HuH-7 (cell line): ENCODE results near the gene CIDEA.
"Not testable (repeated sequence)": the region's sequence is repeated elsewhere in the genome, so short reads cannot be mapped to it uniquely, and the experiment has no call there.

Experiments used
- DNase-seq: peaks from one replicate; pipeline ENCODE4 v3.0.0; 2011; ENCODE audit warnings: low spot score

Gene CIDEA

DNA sequence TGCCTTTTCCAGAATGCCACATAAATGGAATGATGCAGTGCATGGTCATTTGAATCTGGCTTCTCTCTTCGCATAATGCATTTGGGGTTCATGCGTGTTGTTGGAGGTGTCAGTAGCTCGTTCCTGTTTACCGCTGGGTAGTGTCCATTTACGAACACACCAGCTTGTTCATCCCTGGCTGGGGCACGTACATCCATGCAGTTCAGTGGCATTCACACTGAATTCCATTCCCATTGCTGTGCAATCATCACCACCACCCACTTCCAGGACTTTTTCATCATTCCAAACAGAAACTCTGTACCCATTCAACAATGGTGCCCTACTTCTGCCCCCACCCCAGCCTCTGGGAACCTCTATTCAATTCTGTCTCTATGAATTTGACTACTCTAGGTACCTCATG, 14.7 kb upstream of the CIDEA start:
- no peak for DNase-seq

DNA sequence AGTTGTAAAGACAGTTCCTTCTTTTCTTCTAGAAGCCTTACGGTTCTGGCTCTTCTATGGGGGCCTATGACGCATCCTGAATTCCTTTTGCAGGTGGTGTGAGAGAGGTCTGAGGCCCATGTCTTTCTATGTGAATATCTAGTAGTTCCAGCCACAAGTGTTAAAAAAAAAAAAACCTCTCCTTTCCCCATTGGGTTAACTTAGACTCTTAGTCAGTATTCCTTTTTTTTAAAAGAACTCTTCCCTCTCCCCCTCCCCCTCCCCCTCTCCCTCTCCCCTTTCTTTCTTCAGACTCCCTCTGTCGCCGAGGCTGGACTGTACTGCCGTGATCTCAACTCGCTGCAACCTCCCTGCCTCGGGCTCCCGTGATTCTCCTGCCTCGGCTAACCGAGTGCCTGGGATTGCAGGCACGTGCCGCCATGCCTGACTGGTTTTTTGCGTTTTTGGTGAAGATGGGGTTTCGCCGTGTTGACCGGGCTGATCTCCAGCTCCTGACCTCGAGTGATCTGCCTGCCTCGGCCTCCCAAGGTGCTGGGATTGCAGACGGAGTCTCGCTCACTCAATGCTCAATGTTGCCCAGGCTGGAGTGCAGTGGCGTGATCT, 11.4 kb upstream of the CIDEA start:
- DNase-seq: no peak

DNA sequence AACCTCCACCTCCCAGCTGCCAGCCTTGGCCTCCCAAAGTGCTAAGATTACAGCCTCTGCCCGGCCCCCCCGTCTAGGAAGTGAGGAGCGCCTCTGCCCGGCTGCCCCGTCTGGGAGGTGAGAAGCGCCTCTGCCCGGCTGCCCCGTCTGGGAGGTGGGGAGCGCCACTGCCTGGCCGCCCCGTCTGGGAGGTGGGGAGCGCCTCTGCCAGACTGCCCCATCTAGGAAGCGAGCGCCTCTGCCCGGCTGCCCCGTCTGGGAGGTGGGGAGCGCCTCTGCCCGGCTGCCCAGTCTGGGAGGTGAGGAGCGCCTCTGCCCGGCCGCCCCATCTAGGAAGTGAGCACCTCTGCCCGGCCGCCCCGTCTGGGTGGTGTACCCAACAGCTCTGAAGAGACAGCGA, 10.9 kb upstream of the CIDEA start:
- not testable (repeated sequence) for DNase-seq

DNA sequence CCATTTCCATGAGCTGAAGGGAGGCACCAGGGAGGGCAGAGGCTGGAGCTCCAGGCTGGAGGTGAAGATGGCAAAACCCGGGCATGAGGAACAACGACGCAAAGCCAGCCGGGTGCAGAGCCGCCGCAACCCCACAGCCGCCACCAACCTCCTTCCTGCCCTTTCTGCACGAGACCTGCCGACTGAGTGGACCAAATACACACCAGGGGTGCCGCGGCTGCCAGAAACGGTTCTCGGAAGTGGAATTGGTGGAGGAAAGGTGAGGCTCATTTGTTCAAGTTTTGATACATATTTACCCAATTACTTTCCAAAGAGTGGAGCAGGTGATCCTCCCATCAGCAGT, 8.4 kb upstream of the CIDEA start:
- DNase-seq: no peak

DNA sequence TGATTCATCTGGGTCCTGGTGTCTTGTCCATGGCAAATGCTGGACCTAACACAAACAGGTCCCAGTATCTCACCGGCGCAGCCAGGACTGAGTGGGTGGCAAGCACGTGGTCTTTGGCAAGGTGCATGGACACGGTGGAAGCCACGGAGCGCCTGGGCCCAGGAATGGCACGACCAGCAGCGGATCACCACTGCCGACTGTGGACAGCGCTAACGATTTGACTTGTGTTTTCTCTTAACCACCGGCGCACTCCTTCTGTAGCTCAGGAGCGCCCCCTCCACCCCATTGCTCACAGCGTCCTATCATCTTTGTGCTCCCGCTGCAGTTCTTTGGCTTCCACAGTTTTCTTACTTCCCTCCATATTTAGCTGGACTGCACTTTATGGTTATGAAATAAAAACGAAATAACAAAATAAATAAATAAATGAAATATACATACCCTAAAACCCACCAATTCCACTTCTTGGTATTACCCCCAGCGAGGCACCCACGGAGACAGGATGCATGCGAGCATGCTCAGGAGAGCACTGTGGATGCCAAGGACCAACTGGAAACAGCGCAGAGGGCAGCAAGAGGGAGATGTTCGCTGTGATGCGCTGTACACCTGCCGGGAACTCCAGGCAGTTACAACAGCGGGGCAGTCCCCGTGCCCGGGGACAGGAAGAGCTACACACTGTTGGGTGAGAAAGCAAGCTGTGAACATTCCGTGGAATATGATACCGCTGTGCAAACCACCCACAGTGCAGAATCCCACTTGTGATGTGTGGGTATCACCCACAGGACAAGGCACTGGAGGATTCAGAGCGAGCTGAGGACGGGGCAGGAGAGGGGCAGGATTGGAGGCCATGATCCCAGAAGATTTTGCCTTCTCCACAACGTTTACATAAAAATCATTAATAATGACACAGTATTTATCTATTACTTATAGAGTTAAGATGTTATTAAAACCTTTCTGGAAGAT, 7.0 kb upstream of the CIDEA start:
- peak; percentile 93 for DNase-seq

DNA sequence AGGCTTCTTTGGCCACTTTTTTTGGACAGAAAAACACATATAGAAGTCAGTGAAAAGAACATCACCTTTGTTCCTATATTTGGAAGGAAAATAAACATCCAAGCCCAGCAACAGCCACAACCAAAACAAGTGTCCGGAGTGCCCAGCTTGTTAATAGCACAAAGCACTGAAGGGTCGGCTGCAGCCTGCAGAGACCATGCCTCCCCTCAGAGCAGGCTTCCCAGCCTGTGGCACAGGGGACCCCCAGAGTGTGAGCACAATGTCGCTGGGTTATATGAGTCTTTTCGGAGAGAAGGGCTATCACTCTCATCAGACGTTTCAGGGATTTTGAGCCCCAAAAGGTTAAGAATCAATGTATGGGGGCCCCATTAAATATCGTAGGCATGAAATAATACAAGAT, 6.2 kb upstream of the CIDEA start:
- no peak for DNase-seq

DNA sequence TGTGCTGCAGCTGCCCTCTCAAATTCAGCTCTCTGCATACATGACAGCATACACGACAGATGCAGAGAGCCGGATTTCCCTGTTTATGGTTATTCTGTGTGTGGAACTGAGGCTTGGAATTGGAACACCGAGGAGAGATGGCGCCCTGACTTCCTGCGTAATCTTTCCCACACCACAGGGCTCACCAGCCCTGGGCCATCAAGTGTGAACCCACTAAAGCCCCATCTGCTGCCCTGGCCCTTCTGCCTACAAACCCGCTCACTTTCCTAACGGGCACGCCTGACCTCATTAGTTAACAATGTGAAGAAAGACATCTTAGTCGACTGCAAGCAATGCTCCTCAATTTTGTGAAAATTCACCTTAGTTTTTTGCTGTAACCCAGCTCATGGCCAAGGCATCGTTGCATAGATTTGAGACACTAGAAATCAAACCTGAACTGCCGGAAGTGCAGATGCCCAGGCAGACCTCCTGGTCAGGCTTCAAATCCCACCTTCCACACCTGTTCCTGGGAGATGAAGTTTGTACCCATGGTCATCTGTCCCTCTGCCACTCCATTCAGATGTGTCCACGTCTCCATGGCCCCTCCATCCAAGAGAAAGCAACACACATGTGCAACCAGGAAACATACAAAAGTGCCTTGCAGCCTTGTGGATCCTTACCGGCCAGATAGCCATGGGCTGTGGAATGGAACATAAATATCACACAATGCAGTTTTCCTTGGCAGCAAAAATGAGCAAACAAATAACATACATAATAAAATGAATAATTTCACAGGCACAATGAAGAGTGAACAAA, 5.0 kb upstream of the CIDEA start:
- no peak for DNase-seq

DNA sequence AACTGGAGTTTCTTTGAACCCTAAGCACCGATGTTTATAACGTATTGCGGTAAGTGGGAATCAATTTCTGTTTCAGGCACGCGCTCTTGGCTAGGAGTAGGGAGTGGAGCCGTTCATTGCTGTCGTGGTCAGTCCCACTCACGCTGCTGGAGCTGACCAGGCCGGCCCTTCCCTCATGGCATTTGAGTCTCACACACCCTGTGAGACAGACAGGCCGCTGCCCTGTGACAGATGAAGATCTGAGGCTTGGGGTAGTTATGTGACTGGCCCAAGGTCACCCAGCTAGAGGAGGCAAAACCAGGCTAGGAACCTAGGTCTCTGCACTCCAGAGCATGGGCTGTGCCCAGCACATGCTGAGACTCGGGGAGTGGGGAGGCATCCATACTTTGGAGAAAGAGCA, 2.9 kb upstream of the CIDEA start:
- no peak for DNase-seq

DNA sequence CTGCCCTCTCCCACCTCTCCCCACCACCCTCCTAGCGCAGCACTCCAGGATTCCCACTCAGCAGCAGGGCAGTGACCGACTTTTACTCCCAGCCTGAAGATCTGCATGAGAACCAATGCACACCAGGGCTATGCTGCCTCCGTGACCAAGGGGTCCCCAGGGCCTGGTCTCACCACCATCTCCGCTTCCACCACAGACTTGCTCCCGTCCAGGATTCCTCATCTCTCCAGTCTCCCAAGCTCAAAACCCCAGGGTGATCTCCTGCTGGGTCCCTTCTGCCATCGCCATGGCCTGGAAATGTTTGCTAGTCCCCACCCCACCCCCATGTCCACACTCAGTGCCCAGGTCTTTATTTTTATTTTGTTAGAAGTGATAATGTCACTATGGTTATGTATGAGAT, 2.1 kb upstream of the CIDEA start:
- no peak for DNase-seq

DNA sequence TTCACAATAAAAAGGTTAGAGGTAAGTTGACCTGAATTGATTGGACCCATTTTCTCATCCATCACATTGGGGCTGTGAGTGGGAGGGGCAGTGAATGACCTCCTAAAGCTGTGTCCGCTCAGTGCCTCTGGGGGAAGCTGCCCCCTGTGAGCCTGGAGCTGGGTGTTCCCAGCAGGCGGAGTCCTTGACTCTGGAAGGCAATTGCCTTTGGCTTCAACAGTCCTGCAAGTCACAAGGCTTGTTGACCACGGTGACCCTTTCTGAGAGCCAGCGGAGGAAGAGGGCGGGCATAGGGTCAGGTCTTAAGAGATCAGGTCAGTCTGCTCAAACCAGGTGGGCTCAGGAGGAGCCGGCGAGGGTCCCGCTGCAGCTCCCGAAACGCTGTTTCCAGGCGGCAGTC, 1.1 kb upstream of the CIDEA start:
- no peak for DNase-seq

DNA sequence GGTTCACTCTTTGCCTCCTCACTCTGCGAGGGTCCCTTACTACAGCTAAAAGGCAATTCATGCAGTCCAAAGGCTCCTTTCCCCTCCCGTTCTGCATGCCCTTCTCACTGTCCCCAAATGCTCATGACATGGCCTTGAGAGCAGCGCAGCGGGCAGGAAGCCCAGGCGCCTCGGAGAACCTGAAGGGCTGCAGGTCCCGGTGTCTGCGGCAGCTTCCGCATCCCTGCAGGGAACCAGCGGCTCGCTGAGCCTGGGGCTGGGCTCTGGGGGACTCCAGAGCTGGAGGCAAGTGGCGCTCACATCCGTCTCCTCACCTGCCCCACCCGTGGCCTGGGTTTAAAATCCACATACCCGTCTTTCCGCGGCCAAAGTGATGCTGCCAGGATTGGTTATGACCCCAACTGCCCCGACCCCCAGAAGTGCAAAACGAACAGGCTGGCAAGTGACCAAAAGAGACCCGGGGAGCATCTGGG, 462 bp upstream of the CIDEA start:
- DNase-seq: no peak

DNA sequence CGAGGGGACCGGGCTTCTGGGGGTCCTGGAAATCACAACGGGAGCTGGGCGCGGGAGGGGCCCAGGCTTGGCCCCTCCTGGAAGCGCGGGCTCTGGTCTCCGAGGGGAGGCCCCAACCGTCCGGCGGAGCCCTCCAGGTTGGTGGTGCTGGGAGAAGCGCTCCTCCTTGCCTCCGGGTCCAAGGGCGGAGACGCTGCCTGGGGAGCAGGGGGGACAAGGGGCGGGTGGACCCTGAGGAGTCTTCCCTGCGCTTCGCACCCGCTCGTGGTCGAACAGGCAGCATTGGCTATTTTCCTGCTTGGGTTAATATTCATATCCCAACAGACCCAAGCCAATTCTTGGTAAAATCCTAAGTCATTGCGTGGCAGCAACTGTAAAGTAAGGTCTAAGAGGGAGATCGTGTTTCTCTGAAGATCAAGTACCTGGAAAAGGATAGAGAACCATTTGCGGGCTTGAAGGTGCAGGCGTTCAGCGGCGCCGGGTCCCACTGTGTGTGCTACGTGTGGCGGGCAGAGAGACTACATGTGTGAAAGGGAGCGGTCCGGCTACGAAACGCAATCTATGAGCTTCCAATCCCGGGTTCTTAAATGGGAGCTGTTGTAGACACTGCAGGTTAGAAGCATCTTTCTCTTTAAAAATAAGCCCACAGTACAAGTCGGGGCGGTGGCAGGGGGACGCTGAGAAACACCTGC, 805 bp downstream of the CIDEA start:
- no peak for DNase-seq

DNA sequence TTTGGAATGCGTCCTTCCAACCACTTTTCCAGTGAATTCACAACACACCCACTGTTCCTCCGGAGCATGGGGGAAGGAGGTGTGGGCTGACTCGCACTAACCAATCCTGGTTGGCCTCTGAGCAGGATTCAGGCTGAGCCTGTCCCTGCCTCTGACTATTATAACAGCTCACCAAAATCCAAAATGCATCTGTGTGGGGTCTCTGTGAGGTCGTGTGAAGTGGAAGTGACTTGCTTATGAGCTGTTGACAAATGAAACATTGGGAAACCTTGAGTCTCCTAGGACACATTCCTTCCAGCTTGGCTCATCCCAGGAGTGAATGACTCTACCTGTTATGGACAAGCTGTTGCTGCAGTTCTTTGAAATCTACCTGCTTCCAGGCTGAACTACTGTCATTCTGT, 1.5 kb downstream of the CIDEA start:
- no peak for DNase-seq

DNA sequence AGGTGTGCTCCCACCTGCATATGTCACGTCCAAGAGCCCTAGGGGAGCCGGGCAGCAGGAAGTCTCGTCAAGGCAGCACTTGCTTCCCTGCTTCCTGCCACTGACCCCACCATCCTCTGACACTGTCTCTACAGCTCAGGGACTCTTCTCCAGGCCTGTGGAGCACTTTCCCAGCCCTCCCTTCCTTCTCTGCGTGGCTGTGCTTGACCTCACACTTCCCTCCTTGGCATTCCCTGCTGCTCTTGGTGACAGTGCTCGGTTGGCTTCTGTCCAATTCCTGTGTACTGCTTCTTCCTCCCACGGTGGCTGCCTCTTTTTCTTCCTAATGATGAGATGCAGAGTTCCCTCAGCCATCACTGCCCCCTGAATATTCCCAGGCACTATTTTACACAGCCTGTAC, 2.8 kb downstream of the CIDEA start:
- DNase-seq: no peak

DNA sequence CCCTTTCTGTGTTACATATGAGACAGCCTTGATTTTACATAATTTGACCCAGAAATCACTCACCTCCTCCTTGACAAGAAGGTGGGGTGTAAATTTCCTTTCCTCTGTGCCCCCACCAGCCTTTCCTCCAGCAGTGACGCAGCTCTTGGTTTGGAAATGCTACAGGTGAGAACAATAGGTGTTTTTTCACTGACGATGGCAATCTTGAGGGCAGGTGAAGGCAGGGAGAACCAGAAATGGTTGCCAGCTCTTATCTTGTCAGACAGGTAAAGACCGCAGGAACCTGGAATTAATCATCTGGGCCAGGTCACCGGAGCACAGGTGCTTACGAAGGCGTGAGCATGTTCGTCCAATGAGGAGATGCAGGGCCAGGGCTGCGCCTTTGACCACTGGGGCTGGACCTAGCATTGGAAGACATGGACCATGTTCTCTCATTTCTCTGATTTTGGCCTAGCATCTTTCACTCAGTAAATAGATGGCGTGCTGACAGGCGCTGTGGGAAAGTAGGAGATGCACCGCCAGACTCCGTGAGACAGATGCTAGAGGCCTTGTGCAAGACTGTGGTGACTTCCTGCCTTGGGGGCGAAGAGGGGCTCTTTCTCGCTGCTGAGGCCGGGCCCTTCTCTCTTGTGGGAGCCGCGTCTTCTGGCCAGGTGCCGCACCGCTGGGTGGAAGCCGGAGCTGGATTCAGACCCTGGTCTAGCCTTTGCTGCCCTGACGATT, 4.0 kb downstream of the CIDEA start:
- DNase-seq: no peak

DNA sequence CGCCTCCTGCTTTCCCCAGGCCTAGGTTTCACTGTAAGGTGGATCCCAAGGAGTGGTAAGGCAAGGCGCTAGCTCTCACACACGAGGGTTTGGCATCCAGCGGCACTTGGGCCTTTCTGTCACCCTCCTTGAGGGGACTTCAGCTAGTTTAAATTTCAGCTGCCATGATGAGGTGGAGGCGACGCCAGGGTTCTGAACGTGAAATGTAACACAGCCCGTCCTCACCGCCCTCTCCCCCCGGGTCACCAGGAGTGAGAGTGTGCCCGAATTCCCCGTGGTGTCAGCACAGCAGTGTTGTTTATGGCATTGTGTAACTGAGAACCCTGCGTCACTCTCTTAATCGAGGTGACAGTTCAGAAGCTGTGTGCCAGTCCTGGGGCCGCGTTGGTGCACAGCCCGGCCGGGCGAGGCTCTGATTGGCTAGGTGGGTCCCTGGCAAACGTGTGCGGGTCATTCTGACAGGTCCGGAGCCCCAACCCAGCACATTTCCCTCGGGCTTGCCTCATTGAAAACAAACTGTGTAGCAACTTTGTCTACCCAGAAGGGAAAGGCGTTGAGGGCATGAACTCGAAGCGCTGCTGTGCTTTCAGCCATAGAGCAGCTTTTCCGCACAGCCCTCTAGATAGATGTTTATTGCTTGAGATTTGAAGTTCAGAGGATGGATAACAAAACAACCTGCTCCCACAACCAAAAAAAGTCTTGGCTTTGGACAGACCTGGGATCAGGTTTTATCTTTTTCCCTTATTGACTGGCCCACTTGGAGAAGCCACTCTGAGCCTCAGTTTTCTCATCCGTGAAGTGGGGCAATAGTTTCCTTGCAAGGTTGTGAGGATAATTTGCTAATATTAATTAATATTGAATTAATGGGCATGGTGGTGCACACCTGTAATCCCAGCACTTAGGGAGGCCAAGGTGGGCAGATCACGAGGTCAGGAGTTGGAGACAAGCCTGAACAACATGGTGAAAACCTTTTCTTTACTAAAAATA, 4.9 kb downstream of the CIDEA start:
- no peak for DNase-seq

DNA sequence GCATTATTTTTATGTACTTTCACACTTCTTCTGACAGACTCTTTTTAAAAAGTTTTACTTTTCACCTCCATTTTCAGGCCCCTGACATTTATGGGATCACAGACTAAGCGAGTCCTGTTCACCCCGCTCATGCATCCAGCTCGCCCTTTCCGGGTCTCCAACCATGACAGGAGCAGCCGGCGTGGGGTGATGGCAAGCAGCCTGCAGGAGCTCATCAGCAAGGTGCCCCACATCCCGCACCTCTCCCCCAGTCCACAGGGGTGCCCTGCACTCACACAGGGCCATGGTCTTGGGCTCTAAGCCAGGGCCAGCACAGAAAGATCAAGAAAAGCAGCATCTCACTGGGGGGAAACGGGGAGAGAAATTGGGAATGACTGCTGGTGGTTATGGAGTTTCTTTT, 8.6 kb downstream of the CIDEA start:
- no peak for DNase-seq

DNA sequence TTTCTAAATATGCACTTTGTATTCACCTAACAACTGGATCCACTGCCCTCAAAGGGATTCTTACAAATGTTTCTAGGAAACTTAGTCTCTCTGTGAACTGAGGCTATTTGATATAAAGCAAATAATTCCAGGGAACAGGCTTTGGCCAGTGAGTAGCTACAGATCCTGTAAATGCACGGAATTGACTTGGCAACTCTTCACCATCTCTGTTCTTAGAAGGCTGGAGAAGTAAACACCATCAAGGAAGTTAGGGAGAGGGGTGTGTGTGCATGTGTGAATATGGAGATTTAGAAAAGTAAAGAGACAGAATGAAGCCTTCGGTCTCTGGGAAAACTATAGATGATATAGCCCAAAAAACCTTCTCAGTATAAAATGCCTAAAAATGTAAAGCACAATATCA, 10.7 kb downstream of the CIDEA start:
- no peak for DNase-seq

DNA sequence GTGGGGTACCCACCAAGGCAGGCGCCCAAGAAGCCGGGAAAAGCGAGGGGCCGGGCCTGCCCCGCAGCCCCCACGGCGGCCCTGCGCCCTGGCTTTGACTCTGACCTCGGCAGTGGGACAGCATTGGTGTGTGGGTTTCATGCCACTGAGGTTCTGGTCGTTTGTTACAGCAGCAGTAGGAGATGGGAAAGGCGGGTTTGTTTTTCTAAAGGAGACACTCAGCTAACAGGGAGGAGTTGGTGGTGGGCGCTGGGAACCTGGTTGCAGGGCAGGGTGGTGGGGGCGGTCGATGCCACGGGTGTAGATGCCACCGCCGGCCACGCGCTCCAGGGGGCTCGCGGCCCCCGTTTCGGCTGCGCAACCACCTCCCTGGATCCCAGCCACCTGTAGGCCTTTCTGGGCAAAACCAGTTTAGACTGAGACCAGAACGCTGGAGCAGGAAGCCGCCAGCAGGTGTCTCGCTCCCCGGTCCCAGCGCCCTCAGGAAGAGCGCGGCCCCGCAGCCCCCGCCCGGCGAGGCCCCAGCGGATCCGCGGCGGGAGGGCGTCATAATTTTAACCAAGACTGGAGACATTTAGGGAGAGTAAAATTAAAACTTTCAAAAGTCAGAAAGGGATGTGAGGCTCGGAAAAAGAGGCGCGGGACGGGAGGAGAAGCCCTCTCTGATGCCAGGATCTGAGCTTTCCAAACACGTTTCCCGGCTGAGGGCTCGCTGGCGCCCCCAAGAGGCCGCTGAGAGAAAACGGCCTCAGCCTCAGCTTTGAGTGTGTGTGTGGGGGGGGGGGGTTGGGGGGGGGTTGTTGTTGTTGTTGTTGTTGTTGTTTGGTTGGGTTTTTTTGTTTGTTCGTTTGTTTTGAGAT, 17.4 kb downstream of the CIDEA start:
- DNase-seq: peak; percentile 99
